Left lobe of liver (tissue), 2 donors: Measurements from ENCODE around the gene SLC2A10. TPM values are rescaled to one million over a fixed set of nuclear protein-coding genes. Genes with fewer than 3 reads are reported as not detected.
A peak's percentile ranks its signal among the peaks of the same experiment; 100 is the strongest.

Source experiments
- ATAC-seq: fragments of 200-7000 bp; cut with Tn5 transposase; one replicate; pipeline ENCODE4 v1.9.1; 2020; ENCODE audit warnings: mild to moderate bottlenecking, moderate library complexity
- DNase-seq: peaks from one replicate; pipeline ENCODE4 v3.0.0-alpha.2; 2020; ENCODE audit warnings: low spot score
- total RNA-seq: library from RNA; stranded (reverse); gene quantifications from one replicate; pipeline ENCODE4 v1.2.1, GENCODE V29; 2021
- donor health status: DM: no; HTN: no; CAD: no; lungs with moderate emphysema.
- donor health status: DM: no; HTN: yes; CAD: no.

Gene SLC2A10
- total RNA-seq, 1 donor from 2014 or later, result 44.8 TPM

DNA sequence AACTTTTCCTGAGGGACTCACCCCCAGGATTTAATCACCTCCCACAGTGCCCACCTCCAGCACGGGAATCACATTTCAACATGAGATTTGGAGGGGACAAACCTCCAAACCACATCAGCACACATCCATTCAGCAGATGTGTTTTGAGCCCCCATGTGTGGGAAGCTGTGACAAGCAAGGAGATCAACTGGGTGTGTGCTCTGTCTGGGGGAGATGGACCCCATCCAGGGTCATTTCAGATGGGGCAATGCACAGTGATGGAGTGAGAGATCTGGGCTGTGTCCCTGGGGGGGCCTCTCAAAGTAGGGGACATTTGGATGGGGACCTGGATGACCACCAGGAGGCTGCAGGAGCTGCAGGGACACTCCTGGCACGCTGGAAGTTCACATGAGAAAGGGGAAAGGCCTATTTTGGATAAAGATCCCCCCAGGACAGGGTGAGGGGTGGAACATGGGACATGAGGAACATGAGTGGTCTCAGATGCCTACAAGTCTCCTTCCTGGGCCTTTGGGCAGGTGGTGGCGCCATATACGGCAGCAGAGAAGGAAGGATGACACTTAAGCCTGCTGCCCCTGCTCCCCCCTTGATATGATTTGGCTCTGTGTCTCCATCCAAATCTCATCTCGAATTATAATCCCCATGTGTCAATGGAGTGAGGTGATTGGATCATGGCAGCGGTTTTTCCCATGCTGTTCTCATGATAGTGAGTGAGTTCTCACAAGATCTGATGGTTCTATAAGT is 49.6 kb downstream of the SLC2A10 start:
- no peak for DNase-seq

DNA sequence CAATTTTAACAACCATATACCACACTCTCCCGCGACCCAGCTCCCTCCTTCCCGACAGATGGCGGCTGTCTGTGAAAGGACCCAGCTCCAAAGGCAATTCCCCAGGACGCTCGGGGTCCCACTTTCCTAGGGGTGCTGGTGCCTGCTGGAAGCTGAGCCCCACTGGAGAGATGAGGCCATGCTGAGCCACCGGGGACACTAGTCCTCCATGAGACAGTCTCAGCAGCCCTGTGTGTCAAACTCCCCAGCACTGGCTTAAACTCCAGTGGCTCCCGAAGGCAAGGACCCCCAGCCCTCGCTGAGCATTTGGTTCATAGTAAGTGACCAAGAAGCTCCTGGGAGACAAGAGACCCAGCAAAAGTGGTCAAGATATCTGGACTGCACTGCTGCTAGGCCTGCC is 52.1 kb downstream of the SLC2A10 start:
- DNase-seq (no peak), ATAC-seq (no peak)

More for the DNA sequence above, 49.6 kb downstream of the SLC2A10 start:
- no peak for ATAC-seq

DNA sequence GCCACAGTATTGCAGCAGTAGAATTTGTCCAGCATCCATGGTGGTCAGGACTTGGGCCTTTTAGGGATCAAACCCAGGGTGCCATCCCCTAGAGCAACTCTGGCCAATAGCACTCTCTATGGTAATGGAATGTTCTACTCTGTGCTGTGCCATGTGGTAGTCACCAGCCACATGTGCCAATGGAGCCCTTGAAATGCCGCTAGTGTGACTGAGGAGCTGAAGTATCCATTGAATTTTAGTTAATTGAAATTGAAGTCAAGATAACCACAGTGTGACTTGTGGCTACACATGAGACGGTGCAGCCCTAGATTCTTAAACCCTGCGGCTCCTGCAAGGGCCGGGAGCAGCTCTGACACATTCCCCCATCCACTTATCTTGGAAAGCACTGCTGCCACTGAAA is 54.6 kb downstream of the SLC2A10 start:
- DNase-seq, result no peak
- no peak for ATAC-seq

DNA sequence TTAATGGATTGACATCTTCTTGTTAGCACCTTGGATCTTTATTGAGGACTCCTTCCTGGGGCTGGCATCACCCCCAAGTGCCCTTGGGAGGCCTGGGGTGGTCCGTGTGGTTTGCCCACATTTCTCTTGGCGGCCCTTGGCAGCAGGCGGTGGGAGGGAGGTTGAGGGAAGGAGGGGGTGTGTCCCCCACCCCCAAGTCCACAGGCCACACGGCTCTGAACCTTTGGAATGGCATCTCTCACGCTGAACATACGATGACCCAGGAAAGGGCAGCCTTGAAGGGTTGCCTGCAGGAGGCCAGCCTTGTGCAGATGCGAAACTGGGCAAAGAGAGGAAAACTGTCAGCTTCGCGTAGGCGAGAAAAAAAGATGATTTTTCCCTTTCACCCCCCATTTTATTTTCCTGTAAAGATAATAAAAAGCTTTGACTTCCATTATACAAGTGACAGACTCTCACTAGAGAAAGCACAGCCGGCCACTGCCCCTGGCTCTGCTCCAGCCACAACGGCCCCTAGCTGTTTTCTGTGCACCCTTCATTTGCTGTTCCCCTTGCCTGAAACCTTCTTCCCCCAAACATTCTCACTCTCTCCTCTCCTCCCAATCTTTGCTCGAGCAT is 56.2 kb downstream of the SLC2A10 start:
- ATAC-seq, result no peak
- DNase-seq, result no peak

DNA sequence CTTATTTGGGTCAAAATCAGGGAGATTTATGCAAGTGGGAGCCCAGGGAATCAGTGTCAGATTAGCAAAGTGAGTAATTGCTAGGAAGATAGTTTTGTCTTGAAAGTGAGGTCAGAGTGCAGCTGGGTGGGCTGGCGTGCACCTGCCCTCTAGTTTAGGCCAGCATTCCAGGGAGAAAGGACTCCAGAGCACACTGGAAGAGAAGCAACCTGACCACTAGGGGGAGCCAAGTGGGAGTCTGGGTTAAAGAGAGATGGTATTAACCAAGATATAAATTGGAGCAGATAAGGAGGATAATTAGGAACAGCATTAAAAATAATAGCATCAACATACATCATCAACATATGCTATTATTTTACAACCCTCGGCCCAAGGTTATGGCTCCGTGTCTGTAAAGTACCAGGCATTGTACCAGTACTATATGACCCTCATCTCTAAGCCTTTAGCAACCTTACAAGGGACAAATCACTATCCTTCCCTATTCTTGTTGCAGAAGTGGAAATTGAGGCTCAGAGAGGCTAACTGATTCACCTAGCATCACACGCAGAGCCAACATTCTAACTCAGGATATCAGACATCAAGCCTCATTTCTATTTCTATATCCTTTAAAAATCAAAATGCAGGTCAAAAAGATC is 57.8 kb downstream of the SLC2A10 start:
- DNase-seq (peak; percentile 53), ATAC-seq (peak; percentile 93)

DNA sequence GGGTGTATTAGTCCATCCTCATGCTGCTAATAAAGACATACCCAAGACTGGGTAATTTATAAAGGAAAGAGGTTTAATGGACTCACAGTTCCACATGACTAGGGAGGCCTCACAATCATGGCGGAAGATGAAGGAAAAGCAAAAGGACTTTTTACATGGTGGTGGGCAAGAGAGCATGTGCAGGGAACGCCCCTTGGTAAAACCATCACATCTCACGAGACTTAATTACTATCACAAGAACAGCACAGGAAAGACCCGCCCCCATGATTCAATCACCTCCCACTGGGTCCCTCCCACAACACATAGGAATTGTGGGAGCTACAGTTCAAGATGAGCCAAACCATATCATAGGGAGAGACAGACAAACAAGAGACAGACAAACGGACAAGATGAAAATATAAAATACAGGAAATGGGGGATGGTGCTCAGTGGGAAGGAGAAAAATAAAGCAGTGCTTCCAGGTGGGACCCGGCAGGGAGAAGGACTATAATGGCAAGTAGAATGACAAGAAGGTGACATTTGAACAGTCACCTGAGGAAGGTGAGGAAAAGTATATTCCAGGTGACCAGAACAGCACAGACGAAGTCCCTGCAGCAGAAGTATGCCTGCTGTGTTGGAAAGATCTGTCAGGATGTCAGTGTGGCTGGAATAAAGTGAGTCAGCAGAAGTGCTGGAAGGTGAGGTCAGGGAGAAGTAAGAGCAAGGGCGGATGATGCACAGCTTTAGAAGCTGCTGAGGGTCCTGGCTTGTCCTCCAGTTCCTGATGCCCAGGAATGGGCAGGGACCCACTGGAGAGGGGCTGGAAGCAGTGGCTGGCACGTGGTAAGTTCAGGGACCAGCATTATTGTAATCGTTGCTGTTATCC is 61.1 kb downstream of the SLC2A10 start:
- DNase-seq (no peak), ATAC-seq (no peak)

DNA sequence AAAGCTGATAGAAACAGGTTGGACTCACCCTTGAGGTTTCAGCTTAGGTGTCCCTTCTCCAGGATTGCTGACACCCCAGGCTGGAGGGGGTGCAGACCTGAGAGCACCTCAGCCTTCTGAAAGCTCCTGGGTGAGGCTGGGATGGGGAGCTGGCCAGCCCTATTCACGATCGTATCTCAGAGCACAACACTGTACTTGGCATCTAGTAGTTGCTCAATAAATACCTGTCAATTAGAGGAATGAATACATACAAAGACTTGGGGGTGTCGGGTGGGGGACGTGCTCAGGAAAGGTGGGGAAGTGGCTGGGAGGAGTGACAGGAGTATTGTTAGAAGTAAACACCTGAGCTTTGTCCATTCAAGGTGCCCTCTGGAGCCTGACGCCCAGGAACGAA is 61.7 kb downstream of the SLC2A10 start:
- DNase-seq, result no peak

DNA sequence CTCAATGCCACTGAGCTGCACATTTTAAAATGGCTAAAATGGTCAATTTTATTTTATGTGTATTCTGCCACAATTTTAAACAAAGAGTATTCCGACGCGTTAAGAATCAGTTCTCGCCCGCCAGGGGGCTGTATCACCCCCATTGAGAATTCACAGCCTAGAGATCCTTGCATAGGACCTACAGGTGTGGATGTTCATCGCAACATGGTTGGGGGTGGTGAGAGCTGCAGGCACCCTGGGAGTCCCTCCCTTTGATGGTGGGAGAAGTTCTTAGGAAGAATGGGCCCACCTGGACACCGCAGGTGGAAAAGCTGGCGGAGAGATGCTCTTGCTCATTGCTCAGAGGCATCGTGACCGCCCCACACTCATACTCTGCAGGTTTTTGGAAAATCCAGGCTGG is 63.5 kb downstream of the SLC2A10 start:
- DNase-seq (no peak), ATAC-seq (peak; percentile 49)

More for the DNA sequence above, 61.7 kb downstream of the SLC2A10 start:
- ATAC-seq, result no peak

DNA sequence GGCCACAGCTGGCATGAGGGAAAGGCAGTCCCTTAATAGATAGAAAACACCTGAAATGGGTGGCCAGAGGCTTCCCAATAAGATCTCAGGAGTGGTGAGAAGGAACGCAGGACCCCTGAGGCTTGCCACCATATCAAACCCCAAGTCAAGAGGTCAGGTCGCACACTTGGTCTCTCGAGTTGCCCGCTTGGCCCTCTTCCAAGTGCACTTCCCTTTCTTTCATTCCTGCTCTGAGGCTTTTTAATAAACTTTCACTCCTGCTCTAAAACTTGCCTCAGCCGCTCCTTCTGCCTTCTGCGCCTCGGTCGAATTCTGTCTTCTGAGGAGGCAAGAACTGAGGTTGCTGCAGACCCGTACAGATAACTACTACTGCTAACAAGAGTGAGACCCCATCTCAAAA is 64.2 kb downstream of the SLC2A10 start:
- DNase-seq (no peak), ATAC-seq (no peak)

DNA sequence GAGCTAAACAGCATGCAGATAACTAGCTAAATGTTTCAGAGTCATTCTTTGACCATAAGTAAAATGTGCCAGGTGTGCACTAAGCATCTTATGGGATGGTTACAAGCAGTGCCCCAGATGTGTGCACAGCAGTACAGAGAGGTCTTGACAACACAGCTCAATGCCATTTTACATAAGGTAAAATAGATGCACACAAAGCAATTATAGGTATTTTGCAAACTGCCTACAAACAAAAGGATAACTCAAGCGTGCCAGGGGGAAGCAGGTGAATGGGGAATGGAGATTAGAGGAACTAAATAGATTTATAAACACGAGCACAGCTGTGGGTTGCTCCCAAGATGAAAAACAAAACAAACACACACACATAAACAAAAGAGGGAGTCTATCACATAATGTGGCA is 64.8 kb downstream of the SLC2A10 start:
- ATAC-seq, result no peak
- no peak for DNase-seq

DNA sequence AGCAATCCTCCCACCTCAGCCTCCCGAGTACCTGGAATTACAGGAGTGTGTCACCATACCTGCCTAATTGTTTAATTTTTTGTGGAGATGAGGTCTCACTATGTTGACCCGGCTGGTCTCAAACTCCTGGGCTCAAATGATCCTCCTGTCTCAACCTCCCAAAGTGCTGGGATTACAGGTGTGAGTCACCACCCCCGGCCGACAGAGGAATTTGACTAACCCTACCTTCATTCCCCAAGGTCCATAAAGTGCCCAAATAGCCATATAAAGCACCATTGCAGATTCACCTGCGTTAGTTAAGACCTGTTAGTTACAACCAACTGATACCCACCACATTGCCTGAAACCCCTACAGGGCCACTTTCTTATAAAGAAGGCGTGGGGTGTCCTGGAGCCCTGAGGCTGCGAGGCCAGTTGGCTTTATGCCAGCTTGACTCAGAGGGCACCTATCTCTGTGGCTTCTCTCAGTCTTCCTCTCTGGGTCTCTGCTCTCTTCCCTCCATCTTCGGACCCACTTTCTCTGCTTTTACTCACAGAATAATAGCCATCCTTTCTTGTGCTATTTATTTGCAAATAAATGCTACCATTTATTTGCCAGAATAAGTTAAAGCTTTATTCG is 65.6 kb downstream of the SLC2A10 start:
- DNase-seq (no peak), ATAC-seq (no peak)

DNA sequence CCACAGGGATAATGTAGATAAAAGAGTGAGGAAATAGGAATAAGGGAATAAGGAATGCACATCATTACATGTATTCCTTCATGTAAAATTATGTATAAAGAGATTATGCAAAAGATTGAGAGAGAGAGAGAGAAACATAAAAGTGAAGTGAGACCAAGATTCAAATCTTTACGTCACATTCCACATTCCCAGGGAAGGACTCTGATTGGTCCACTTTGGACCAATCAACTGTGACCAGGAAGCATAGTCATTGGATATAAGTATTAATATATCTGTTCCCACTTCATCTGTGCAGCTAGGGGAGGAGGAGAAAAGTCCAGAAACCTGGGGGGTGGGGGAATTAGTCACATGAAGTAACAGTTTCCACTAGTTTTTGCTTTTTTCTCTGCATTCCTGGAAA is 66.4 kb downstream of the SLC2A10 start:
- ATAC-seq (no peak), DNase-seq (no peak)

DNA sequence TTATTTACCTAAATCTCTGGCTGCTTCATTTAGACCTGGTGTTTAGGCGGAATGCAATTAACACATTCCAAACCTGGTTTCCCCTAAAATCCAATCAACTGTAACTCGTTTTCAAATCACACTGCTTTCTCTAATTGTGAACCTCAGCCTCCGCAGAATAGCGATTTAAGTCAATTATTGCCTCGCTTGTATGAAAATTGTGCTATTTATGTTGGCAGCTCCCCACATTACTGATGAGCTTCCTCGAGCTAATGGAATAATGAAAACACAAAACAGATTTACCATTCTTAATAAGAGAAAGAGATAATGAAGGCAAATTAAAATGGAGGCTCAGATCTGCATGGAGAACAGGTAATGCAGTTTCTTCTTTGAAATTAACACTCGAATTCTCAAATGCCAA is 67.9 kb downstream of the SLC2A10 start:
- ATAC-seq (no peak), DNase-seq (no peak)

DNA sequence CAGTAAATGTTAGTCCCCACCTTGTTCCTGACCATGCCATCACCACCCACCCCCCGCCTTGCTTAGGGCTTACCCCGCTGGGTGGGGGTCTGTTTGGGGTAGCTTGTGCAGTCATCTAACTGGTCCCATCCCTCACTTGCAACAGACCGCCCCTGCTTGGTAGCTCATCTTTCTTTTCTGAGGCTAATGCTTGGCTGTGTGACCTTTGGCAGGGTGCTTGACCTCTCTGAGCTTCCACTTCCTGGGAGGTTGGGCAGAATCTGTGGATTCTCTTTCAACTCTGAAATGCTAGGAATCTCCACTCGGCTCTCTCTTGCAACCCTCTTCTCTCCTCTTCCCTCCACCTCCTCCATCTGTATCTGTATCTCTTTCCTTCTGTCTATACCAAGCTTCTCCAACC is 70.4 kb downstream of the SLC2A10 start:
- ATAC-seq, result no peak
- no peak for DNase-seq

DNA sequence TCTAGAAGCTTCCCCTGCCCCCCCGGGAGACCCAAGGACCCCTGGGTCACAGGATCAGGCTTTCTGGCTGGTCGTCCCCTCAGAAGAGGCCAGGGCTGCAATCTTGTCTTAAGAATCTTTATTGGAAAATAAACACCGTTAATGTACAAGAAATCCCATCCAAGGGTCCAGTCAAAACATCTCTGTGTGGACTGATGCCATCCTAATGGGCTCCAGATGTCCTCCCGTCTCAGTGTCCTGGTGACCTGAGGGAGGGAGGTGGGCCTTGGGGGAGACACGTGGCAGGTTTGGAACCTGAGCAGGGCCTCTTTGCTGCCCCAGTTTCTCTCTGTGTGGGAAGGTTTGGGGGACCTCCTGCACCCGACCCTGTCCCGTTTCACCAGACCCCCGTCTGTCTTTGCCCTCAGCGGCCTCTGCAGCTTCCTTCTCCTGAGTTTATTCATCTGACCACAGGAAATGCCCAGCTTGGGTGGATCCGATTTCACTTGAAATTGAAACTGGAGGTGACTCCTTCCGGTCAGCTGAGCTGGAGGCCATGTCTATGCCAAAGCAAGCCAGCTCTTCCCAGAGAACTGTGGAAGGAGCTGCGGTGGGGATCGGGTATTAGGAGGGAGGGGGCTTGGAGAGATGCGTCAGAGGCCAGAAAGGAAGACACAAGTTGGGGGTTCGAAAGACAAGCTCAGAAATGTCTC is 75.1 kb downstream of the SLC2A10 start:
- ATAC-seq (no peak), DNase-seq (no peak)

Other genes starting within 250 kb of the SLC2A10 start
- gene ZNF334, start 196.1 kb upstream of the SLC2A10 start, total RNA-seq, result 1.9 TPM
- not detected for gene OCSTAMP, start 159.0 kb upstream of the SLC2A10 start, total RNA-seq
- 7.1 TPM for gene SLC13A3, start 58.2 kb upstream of the SLC2A10 start, total RNA-seq
- 3.2 TPM for gene TP53RK, start 20.2 kb upstream of the SLC2A10 start, total RNA-seq
- 1.6 TPM for gene EYA2, start 185.2 kb downstream of the SLC2A10 start, total RNA-seq